ENCODE measurements around the gene BCLAF3.

Gene BCLAF3

DNA sequence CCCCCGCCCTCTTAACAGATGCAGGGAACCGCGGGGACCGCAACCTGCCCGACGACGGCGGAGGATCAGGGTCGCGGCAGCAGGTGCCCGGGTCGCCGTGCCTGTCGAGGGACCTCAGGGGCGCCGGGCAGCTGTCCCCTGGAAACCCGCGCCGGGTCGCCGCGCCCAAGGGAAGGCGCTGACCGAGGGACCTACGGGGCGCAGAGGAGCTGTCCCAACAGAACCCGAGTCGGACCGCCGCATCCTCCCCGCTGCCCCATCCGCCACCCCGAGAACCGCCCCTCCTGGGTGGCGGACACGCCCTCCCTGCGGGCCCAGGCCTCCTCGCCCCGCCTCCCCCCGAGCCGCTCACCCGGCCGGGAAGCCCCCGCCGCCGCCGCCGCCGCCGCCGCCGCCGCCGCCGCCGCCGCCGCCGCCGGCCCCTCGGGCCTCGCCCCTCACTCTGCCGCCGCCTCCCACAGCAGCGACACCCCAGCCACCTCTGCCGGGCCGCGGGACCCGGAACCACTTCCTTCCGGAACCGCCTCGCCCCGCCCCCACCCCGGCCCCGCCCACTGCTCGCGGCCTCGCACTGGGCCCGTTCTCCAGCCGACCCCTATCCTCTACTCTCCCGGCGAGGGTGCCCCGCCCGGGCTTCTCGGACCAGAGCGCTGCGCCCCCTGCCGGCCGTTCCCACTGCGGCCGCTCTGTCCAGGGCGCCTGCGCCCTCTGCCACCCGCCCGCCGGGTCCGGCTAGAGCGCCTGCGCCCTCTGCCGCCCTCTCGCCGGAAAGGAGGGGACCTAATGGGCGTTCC is at the start of gene BCLAF3:
BCLAF3 (minus strand) TSS at position 506 of the 794 bp plus-strand sequence. CDS start 20,797 bp downstream, outside the sequence.
- Histone ChIP-seq H3K4me1 (ENCODE audit: insufficient read depth, low read length) (no peaks in the 10 kb centered on the region), H3K9me3 (ENCODE audit: low read length) (peaks cover under 1% of the 10 kb centered on the region), H2AFZ (ENCODE audit: low read depth, low read length) (peak within 1 kb of the TSS; percentile 85), H3K4me3 (ENCODE audit: low read length) (peak within 1 kb of the TSS; percentile 83), H3K27me3 (ENCODE audit: insufficient read depth, low read length) (no peaks in the 10 kb centered on the region), H3K36me3 (ENCODE audit: insufficient read depth, low read length) (peaks cover 4% of the 10 kb centered on the region)

DNA sequence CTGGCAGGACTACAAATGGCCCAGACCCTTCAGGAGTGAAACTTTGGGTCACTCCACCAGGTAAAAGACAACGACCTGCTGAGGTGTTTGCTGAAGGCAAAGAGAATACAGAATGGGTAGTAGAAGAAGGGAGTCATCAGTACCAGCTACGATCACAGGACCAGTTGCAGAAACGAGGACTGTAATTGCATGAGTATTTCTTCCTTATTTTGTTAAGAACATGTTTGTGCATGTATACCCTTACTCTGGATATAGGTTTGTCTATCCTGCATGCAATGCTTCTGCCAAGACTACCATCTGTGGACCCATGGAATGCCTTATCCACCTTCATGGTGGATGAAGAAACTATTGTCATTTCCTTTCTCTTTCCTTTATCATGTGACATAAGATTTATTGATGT is 48.1 kb upstream of the BCLAF3 start:
- H3K4me3 ChIP-seq (ENCODE audit: low read length) = no peak overlapping the region
- H2AFZ ChIP-seq (ENCODE audit: low read depth, low read length) = no peak overlapping the region
- no peaks in the 10 kb centered on the region for H3K4me1 ChIP-seq (ENCODE audit: insufficient read depth, low read length)
- H3K27me3 ChIP-seq (ENCODE audit: insufficient read depth, low read length) = no peaks in the 10 kb centered on the region
- H3K36me3 ChIP-seq (ENCODE audit: insufficient read depth, low read length) = no peaks in the 10 kb centered on the region
- H3K9me3 ChIP-seq (ENCODE audit: low read length) = no peaks in the 10 kb centered on the region

DNA sequence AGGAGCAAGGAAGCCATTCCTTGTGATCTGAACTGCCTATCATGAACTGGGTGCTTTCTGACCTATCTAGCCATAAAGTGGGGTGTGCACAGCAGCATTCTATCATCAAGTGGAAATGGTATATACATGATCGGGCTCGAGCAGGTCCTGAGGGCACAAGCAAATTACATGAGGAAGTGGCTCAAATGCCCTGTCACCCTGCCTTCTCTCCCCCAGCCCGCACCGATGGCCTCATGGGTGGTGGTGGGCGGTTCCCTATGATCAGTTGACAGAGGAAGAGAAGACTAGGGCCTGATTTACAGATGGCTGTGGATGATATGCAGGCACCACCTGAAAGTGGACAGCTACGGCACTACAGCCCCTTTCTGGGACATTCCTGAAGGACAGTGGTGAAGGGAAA is 46.3 kb upstream of the BCLAF3 start:
- Histone ChIP-seq H3K27me3 (ENCODE audit: insufficient read depth, low read length) (no peaks in the 10 kb centered on the region), H3K9me3 (ENCODE audit: low read length) (no peaks in the 10 kb centered on the region), H2AFZ (ENCODE audit: low read depth, low read length) (no peak overlapping the region), H3K4me1 (ENCODE audit: insufficient read depth, low read length) (no peaks in the 10 kb centered on the region), H3K4me3 (ENCODE audit: low read length) (no peak overlapping the region), H3K36me3 (ENCODE audit: insufficient read depth, low read length) (no peaks in the 10 kb centered on the region)

- no peaks in the 10 kb centered on the region for H3K27me3 ChIP-seq (ENCODE audit: insufficient read depth, low read length)
- H2AFZ ChIP-seq (ENCODE audit: low read depth, low read length) = no peak overlapping the region
- H3K9me3 ChIP-seq (ENCODE audit: low read length) = no peaks in the 10 kb centered on the region
- H3K4me3 ChIP-seq (ENCODE audit: low read length) = no peak overlapping the region
- no peaks in the 10 kb centered on the region for H3K36me3 ChIP-seq (ENCODE audit: insufficient read depth, low read length)
- no peaks in the 10 kb centered on the region for H3K4me1 ChIP-seq (ENCODE audit: insufficient read depth, low read length)
Measured at GRCh38 chrX:20032201-20032600, 41.3 kb upstream of the BCLAF3 start.

DNA sequence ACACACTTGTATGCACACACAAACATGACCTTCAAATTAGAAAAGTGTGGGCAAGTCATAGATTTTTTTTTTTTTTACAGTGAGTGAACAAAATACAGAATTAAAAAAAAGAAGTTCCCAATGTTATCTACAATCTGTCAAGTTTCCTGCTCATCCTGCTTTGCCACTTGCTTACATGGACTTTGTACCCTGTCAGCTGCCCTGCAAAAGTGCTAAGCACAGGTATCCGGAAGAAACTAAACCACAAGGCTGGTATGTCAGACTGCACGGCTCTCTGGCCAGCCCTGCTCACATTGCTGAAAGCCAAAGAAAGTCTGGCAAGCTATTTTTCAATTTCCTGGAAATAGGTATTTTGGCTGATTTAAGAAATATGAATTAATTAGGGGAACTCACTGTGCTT is 38.9 kb upstream of the BCLAF3 start:
- no peaks in the 10 kb centered on the region for H3K27me3 ChIP-seq (ENCODE audit: insufficient read depth, low read length)
- no peaks in the 10 kb centered on the region for H3K36me3 ChIP-seq (ENCODE audit: insufficient read depth, low read length)
- no peak overlapping the region for H2AFZ ChIP-seq (ENCODE audit: low read depth, low read length)
- H3K4me3 ChIP-seq (ENCODE audit: low read length) = no peak overlapping the region
- H3K4me1 ChIP-seq (ENCODE audit: insufficient read depth, low read length) = no peaks in the 10 kb centered on the region
- H3K9me3 ChIP-seq (ENCODE audit: low read length) = no peaks in the 10 kb centered on the region

GRCh38 chrX:20028588-20028987 is 37.7 kb upstream of the BCLAF3 start:
- Histone ChIP-seq H2AFZ (ENCODE audit: low read depth, low read length) (no peak overlapping the region), H3K9me3 (ENCODE audit: low read length) (no peaks in the 10 kb centered on the region), H3K27me3 (ENCODE audit: insufficient read depth, low read length) (no peaks in the 10 kb centered on the region), H3K4me1 (ENCODE audit: insufficient read depth, low read length) (no peaks in the 10 kb centered on the region), H3K36me3 (ENCODE audit: insufficient read depth, low read length) (no peaks in the 10 kb centered on the region), H3K4me3 (ENCODE audit: low read length) (no peak overlapping the region)

GRCh38 chrX:20026278-20026677 is 35.4 kb upstream of the BCLAF3 start:
- Histone ChIP-seq H3K9me3 (ENCODE audit: low read length) (no peaks in the 10 kb centered on the region), H2AFZ (ENCODE audit: low read depth, low read length) (no peak overlapping the region), H3K4me1 (ENCODE audit: insufficient read depth, low read length) (no peaks in the 10 kb centered on the region), H3K27me3 (ENCODE audit: insufficient read depth, low read length) (no peaks in the 10 kb centered on the region), H3K36me3 (ENCODE audit: insufficient read depth, low read length) (no peaks in the 10 kb centered on the region), H3K4me3 (ENCODE audit: low read length) (no peak overlapping the region)

DNA sequence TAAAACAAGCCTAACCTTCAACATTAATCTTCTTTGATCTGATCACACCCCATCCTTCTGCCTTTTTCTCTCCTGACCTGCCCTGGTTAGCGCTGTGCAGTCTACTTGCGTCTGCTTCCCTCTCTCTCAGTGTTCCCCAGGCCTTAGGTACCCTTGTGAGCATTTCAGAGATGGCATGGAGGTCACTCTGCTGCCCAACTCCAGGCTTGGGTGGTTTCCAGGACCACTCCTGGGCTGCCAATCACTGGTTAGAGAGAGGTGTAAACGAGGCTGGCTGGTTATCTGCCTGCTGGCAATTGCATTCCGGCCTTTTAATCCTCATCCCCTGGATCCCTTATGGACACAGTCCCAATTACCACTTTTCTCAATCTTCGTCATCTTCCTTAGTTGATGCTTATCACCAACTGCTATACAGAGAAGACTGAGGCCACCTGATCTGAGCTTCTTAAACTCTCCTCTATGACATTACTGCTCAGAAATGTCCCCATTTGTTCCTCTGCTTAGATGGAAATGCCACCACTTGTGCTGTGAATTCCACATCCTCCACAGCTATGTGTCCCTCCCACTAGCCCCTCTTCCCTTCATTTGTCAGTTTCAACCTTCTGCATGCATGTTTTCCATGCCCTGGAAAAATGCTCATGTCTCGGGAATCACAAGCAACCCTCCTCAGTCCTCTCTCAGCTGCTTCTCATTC is 29.0 kb upstream of the BCLAF3 start:
- no peaks in the 10 kb centered on the region for H3K9me3 ChIP-seq (ENCODE audit: low read length)
- H3K4me1 ChIP-seq (ENCODE audit: insufficient read depth, low read length) = no peaks in the 10 kb centered on the region
- no peaks in the 10 kb centered on the region for H3K27me3 ChIP-seq (ENCODE audit: insufficient read depth, low read length)
- H3K36me3 ChIP-seq (ENCODE audit: insufficient read depth, low read length) = no peaks in the 10 kb centered on the region
- H3K4me3 ChIP-seq (ENCODE audit: low read length) = no peak overlapping the region
- no peak overlapping the region for H2AFZ ChIP-seq (ENCODE audit: low read depth, low read length)

DNA sequence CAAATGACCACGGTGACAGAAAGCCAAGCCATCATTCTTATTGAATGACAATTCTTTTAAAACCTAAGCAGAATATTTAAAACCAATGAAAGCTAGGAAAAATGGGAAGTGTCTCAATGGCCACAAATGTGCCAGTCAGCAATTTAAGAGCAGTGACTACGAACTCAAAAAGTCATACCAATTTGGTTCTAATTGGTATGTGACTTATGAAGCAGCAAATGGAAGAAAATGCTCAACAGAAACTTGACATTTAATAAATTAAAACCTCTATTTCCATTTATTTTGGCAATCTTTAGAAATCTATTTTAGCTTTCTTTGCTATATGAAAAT is 25.7 kb upstream of the BCLAF3 start:
- Histone ChIP-seq H3K27me3 (ENCODE audit: insufficient read depth, low read length) (no peaks in the 10 kb centered on the region), H3K4me1 (ENCODE audit: insufficient read depth, low read length) (no peaks in the 10 kb centered on the region), H3K4me3 (ENCODE audit: low read length) (no peak overlapping the region), H3K9me3 (ENCODE audit: low read length) (no peaks in the 10 kb centered on the region), H2AFZ (ENCODE audit: low read depth, low read length) (no peak overlapping the region), H3K36me3 (ENCODE audit: insufficient read depth, low read length) (no peaks in the 10 kb centered on the region)

DNA sequence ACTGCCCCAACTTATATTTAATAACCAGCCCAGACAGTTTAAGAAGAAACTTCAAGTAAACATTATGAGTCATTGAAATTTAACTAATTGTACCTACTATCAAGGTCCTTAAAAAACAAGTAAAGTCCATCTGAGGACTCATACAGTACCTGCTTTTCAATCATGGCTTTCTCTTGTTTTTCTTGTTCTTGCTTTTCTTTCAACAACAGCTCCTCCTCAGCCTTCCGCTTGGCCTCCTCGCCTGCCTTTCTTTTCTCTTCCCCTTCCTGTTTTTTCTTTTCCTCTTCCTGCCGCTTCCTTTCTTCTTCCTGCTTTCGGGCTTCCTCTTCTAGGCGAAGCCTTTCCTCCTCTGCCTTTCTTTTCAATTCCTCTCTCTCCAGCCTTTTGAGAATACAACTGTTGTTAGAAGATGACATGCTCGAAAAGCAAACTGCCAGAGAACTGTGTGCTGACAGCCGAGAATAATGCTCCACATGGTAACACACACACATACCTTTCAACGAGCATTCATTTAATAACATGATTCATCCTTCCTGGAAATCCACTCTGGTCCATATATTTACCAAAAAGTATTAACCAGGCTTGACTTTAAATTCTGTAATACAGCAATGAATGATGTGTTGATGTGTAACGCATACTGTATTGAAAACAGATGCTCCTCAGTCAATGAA is 25.2 kb upstream of the BCLAF3 start:
- Histone ChIP-seq H3K9me3 (ENCODE audit: low read length) (no peaks in the 10 kb centered on the region), H3K27me3 (ENCODE audit: insufficient read depth, low read length) (no peaks in the 10 kb centered on the region), H3K36me3 (ENCODE audit: insufficient read depth, low read length) (no peaks in the 10 kb centered on the region), H3K4me3 (ENCODE audit: low read length) (no peak overlapping the region), H2AFZ (ENCODE audit: low read depth, low read length) (no peak overlapping the region), H3K4me1 (ENCODE audit: insufficient read depth, low read length) (no peaks in the 10 kb centered on the region)

DNA sequence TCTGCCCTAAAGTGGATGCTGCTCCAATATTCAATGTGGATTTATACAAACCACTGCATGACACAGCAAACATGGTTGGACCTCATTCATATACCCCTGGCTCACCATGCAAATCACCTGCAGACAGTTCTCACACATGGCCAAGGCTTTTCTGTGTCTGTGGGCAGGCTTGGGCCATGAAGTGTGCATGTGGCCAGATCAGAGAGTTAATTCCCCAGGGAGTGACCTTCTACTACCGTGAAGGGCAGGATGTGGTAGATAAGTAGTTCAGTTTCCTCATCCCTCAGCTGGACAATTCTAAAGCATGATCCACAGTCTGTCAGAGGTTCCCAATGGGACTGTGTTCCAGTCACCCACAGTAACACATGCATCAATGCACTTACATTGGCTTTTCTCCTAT is 24.6 kb upstream of the BCLAF3 start:
- Histone ChIP-seq H3K4me3 (ENCODE audit: low read length) (no peak overlapping the region), H3K4me1 (ENCODE audit: insufficient read depth, low read length) (no peaks in the 10 kb centered on the region), H3K27me3 (ENCODE audit: insufficient read depth, low read length) (no peaks in the 10 kb centered on the region), H2AFZ (ENCODE audit: low read depth, low read length) (no peak overlapping the region), H3K9me3 (ENCODE audit: low read length) (no peaks in the 10 kb centered on the region), H3K36me3 (ENCODE audit: insufficient read depth, low read length) (no peaks in the 10 kb centered on the region)

- Histone ChIP-seq H3K4me1 (ENCODE audit: insufficient read depth, low read length) (peaks cover 7% of the 10 kb centered on the region), H3K36me3 (ENCODE audit: insufficient read depth, low read length) (no peaks in the 10 kb centered on the region), H3K9me3 (ENCODE audit: low read length) (no peaks in the 10 kb centered on the region), H2AFZ (ENCODE audit: low read depth, low read length) (no peak overlapping the region), H3K4me3 (ENCODE audit: low read length) (no peak overlapping the region), H3K27me3 (ENCODE audit: insufficient read depth, low read length) (no peaks in the 10 kb centered on the region)
Measured at GRCh38 chrX:20011608-20012007, 20.7 kb upstream of the BCLAF3 start.

GRCh38 chrX:20007962-20008622 is 17.2 kb upstream of the BCLAF3 start:
- H3K4me1 ChIP-seq (ENCODE audit: insufficient read depth, low read length) = peaks cover 8% of the 10 kb centered on the region
- H3K36me3 ChIP-seq (ENCODE audit: insufficient read depth, low read length) = no peaks in the 10 kb centered on the region
- no peaks in the 10 kb centered on the region for H3K27me3 ChIP-seq (ENCODE audit: insufficient read depth, low read length)
- no peak overlapping the region for H3K4me3 ChIP-seq (ENCODE audit: low read length)
- H3K9me3 ChIP-seq (ENCODE audit: low read length) = no peaks in the 10 kb centered on the region
- H2AFZ ChIP-seq (ENCODE audit: low read depth, low read length) = no peak overlapping the region

Data from neuron (in vitro differentiated cells).